K562 (cell line): ENCODE data around the gene DDX41. TPM values are rescaled to one million over a fixed set of nuclear protein-coding genes. Genes with fewer than 3 reads are reported as not detected.

ENCODE experiments used
- CBFA2T3 ChIP-seq: fragments of 450-650 bp; IDR thresholded peaks from 2 replicates; pipeline ENCODE4 v1.6.1; 2017
- ILF3 ChIP-seq: fragments of 450-650 bp; IDR thresholded peaks from 2 replicates; pipeline ENCODE4 v1.6.1; 2018; ENCODE audit warnings: antibody characterized with exemption, mild to moderate bottlenecking, moderate library complexity, borderline replicate concordance
- KDM2B ChIP-seq: fragments of 250-450 bp; sonication (Bioruptor Pico); IDR thresholded peaks from 2 replicates; pipeline ENCODE4 v1.8.0; 2021; ENCODE audit warnings: mild to moderate bottlenecking, moderate library complexity
- KLF13 ChIP-seq: fragments of 450-650 bp; IDR thresholded peaks from 2 replicates; pipeline ENCODE4 v1.6.1; 2016; ENCODE audit warnings: missing genetic modification characterization, low read depth, mild to moderate bottlenecking, missing compliant biosample characterization, moderate library complexity, borderline replicate concordance
- LARP7 ChIP-seq: fragments of 450-650 bp; IDR thresholded peaks from 2 replicates; pipeline ENCODE4 v1.6.1; 2016
- MBD1 ChIP-seq: fragments of 250-450 bp; sonication (Bioruptor Pico); IDR thresholded peaks from 2 replicates; pipeline ENCODE4 v1.8.0; 2022; ENCODE audit warnings: inconsistent platforms
- MYC ChIP-seq, 2 experiments: fragments of 250-450 bp in 1 of 2; sonication (Bioruptor Pico) in 1 of 2; IDR thresholded peaks; 2 replicates each; pipeline versions ENCODE4 v1.5.1 to v1.6.1; 2012 to 2021; ENCODE audit warnings: low read depth in 2 of 2, borderline replicate concordance in 1 of 2, improper control_type of control experiment in 1 of 2, low read length in 1 of 2, mild to moderate bottlenecking in 1 of 2, moderate library complexity in 1 of 2
- NFE2 ChIP-seq: IDR thresholded peaks from 2 replicates; pipeline ENCODE4 v1.6.1; 2014; ENCODE audit warnings: antibody characterized with exemption, low read depth
- NR2C2 ChIP-seq, 2 experiments: fragments of 200-800 bp in 1 of 2; sonication (Bioruptor generic) in 1 of 2; sonication (generic) in 1 of 2; formaldehyde crosslinking in 1 of 2; IDR thresholded peaks; 2 replicates each; pipeline versions ENCODE4 v1.6.1 to v1.8.0; 2016 to 2022; ENCODE audit warnings: mild to moderate bottlenecking in 1 of 2, missing compliant biosample characterization in 1 of 2, missing genetic modification characterization in 1 of 2, missing genetic modification reagents in 1 of 2
- TEAD4 ChIP-seq, 2 experiments: sonication (generic) in 1 of 2; formaldehyde crosslinking in 1 of 2; IDR thresholded peaks; 2 replicates each; pipeline versions ENCODE4 v1.6.1 to v1.8.0; 2012 to 2022; ENCODE audit warnings: borderline replicate concordance in 1 of 2, inconsistent platforms in 1 of 2, low read length in 1 of 2, mild to moderate bottlenecking in 1 of 2, missing genetic modification reagents in 1 of 2
- TRIM24 ChIP-seq, 2 experiments: fragments of 450-650 bp; IDR thresholded peaks; 2 replicates each; pipeline ENCODE4 v1.6.1; 2016
- TSHZ1 ChIP-seq: fragments of 250-450 bp; sonication (Bioruptor Pico); IDR thresholded peaks from 2 replicates; pipeline ENCODE4 v1.4.0; 2020; ENCODE audit warnings: mild to moderate bottlenecking, moderate library complexity
- polyA plus RNA-seq, 8 experiments: library from polyadenylated mRNA; depleted of rRNA in 4 of 8; stranded (reverse) in 5 of 8; unstranded in 3 of 8; fragments of >200 nt; fragmentation: Nextera tagmentation in 2 of 8; fragmentation: Illumina TruSeq in 1 of 8; extraction: Ambion mirVana in 2 of 8; extraction: Trizol in 1 of 8; gene quantifications; 2 replicates each; pipeline versions ENCODE4 v1.2.1 to v1.2.3, GENCODE V29; 2011 to 2014; ENCODE audit warnings: inconsistent platforms in 1 of 8, missing spikeins in 1 of 8
- total RNA-seq, 7 experiments: library from RNA; depleted of rRNA in 6 of 7; stranded (reverse); fragments of >200 nt in 6 of 7; fragmentation: Illumina TruSeq in 2 of 7; extraction: Trizol in 2 of 7; gene quantifications; 2 replicates each; pipeline versions ENCODE4 v1.2.1 to v1.2.3, GENCODE V29; 2011 to 2021; ENCODE audit warnings: low replicate concordance in 1 of 7
- TF ChIP-seq, protein P1 (sequence below): fragments of 250-450 bp; sonication (Bioruptor Pico); IDR thresholded peaks from 2 replicates; pipeline ENCODE4 v1.4.0; 2020; ENCODE audit warnings: borderline replicate concordance
- TF ChIP-seq, protein P2 (sequence below): fragments of 250-450 bp; sonication (Bioruptor Pico); IDR thresholded peaks from 2 replicates; pipeline ENCODE4 v1.8.0; 2022; ENCODE audit warnings: inconsistent platforms, mild to moderate bottlenecking, moderate library complexity, borderline replicate concordance
- TF ChIP-seq, protein P3 (sequence below): sonication (generic); formaldehyde crosslinking; IDR thresholded peaks from 2 replicates; pipeline ENCODE4 v1.8.0; 2022; ENCODE audit warnings: mild to moderate bottlenecking, missing genetic modification reagents

Gene DDX41
- total and polyA plus RNA-seq, 9 of the 15 experiments (the other 6 are each of a cell fraction or from before 2014, with no cell fraction given) = 38.2 to 284 (median 116) TPM

GRCh38 chr5:177497292-177498012 lies 19.3 kb downstream of the DDX41 start, which contains the start of gene PDLIM7 (continued):
- TF ChIP-seq TRIM24 (IDR thresholded peaks at IDR 0.05) (0 out of 4 replicates have a peak, but pooled peaks of 1 of the 2 experiments have one; percentile 30), MYC (IDR thresholded peaks at IDR 0.05; ENCODE audit: low read depth, low read length) (peak; percentile 35; the same call in 1 of the 2 replicates), MYC (CRISPR knock-in tag; IDR thresholded peaks at IDR 0.05; ENCODE audit: borderline replicate concordance, low read depth) (no peak), NR2C2 (CRISPR knock-in tag; IDR thresholded peaks at IDR 0.05) (no peak), NR2C2 (tag; IDR thresholded peaks at IDR 0.05) (no peak), KDM2B (CRISPR knock-in tag) (peak; percentile 77; the same call in 1 of the 2 replicates), ILF3 (no peak), NFE2 (peak; percentile 24; the same call in 1 of the 2 replicates), MBD1 (CRISPR knock-in tag) (no peak), LARP7 (no peak), KLF13 (tag) (0 out of 2 replicates have a peak, but pooled peaks have one; percentile 50), TSHZ1 (CRISPR knock-in tag) (no peak), TEAD4 (IDR thresholded peaks at IDR 0.05; ENCODE audit: low read length) (peak; percentile 36), TEAD4 (CRISPR knock-in tag; IDR thresholded peaks at IDR 0.05; ENCODE audit: borderline replicate concordance) (no peak), CBFA2T3 (peak; percentile 55)
- TF ChIP-seq, protein P1, sequence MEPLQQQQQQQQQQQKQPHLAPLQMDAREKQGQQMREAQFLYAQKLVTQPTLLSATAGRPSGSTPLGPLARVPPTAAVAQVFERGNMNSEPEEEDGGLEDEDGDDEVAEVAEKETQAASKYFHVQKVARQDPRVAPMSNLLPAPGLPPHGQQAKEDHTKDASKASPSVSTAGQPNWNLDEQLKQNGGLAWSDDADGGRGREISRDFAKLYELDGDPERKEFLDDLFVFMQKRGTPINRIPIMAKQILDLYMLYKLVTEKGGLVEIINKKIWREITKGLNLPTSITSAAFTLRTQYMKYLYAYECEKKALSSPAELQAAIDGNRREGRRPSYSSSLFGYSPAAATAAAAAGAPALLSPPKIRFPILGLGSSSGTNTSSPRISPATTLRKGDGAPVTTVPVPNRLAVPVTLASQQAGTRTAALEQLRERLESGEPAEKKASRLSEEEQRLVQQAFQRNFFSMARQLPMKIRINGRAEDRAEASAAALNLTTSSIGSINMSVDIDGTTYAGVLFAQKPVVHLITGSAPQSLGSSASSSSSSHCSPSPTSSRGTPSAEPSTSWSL (CRISPR knock-in tag) = no peak
- TF ChIP-seq, protein P2, sequence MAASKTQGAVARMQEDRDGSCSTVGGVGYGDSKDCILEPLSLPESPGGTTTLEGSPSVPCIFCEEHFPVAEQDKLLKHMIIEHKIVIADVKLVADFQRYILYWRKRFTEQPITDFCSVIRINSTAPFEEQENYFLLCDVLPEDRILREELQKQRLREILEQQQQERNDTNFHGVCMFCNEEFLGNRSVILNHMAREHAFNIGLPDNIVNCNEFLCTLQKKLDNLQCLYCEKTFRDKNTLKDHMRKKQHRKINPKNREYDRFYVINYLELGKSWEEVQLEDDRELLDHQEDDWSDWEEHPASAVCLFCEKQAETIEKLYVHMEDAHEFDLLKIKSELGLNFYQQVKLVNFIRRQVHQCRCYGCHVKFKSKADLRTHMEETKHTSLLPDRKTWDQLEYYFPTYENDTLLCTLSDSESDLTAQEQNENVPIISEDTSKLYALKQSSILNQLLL = no peak
- TF ChIP-seq, protein P3, sequence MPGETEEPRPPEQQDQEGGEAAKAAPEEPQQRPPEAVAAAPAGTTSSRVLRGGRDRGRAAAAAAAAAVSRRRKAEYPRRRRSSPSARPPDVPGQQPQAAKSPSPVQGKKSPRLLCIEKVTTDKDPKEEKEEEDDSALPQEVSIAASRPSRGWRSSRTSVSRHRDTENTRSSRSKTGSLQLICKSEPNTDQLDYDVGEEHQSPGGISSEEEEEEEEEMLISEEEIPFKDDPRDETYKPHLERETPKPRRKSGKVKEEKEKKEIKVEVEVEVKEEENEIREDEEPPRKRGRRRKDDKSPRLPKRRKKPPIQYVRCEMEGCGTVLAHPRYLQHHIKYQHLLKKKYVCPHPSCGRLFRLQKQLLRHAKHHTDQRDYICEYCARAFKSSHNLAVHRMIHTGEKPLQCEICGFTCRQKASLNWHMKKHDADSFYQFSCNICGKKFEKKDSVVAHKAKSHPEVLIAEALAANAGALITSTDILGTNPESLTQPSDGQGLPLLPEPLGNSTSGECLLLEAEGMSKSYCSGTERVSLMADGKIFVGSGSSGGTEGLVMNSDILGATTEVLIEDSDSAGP (CRISPR knock-in tag) = no peak
